22Rv1 (cell line): ENCODE results near the gene RYR2.

ENCODE experiments used
- CTCF ChIP-seq: fragments of 450-650 bp; IDR thresholded peaks from 2 replicates; pipeline ENCODE4 v1.5.1; 2017; ENCODE audit warnings: mild to moderate bottlenecking
- ZFX ChIP-seq: fragments of 450-650 bp; IDR thresholded peaks from 2 replicates; pipeline ENCODE4 v1.6.1; 2017; ENCODE audit warnings: antibody characterized with exemption, borderline replicate concordance

- TF ChIP-seq CTCF (no peak), ZFX (no peak)
These were observed 246.0 kb downstream of the RYR2 start for GRCh38 chr1:237287876-237288521.
